NCI-H2107 treated with DMSO at 0.1 percent for 48 hours (cell line): ENCODE results near the gene CYFIP1.

Source experiments
- DNase-seq: peaks from one replicate; lab custom pipeline; 2025; ENCODE audit not compliant: unreplicated experiment; lab: John Stamatoyannopoulos, UW

CYFIP1 gene

GRCh38 chr15:22968366-22968765 is 11.8 kb downstream of the CYFIP1 start:
- no peak for DNase-seq

GRCh38 chr15:22967084-22967770 is 12.9 kb downstream of the CYFIP1 start:
- no peak for DNase-seq

GRCh38 chr15:22966321-22967083 is 13.7 kb downstream of the CYFIP1 start:
- DNase-seq, result no peak

- no peak for DNase-seq
Measured at GRCh38 chr15:22963641-22964040, 16.5 kb downstream of the CYFIP1 start.

- no peak for DNase-seq
Measured at GRCh38 chr15:22962611-22963010, 17.6 kb downstream of the CYFIP1 start.

- DNase-seq, result no peak
Measured at GRCh38 chr15:22961762-22962161, 18.4 kb downstream of the CYFIP1 start.

- DNase-seq, result no peak
Measured at GRCh38 chr15:22960556-22960955, 19.6 kb downstream of the CYFIP1 start.

GRCh38 chr15:22960126-22960525 is 20.0 kb downstream of the CYFIP1 start:
- no peak for DNase-seq

GRCh38 chr15:22959321-22960101 is 20.7 kb downstream of the CYFIP1 start:
- no peak for DNase-seq

GRCh38 chr15:22958487-22959280 is 21.5 kb downstream of the CYFIP1 start:
- DNase-seq, result no peak

- DNase-seq, result no peak
Measured at GRCh38 chr15:22956978-22957260, 23.2 kb downstream of the CYFIP1 start.

- DNase-seq, result no peak
Measured at GRCh38 chr15:22956257-22956977, 23.8 kb downstream of the CYFIP1 start.

GRCh38 chr15:22955544-22956119 is 24.5 kb downstream of the CYFIP1 start:
- DNase-seq, result no peak

- no peak for DNase-seq
Measured at GRCh38 chr15:22954798-22955543, 25.2 kb downstream of the CYFIP1 start.

GRCh38 chr15:22954326-22954725 is 25.8 kb downstream of the CYFIP1 start:
- DNase-seq, result no peak

GRCh38 chr15:22952796-22953579 is 27.2 kb downstream of the CYFIP1 start:
- no peak for DNase-seq

GRCh38 chr15:22951381-22952280 is 28.5 kb downstream of the CYFIP1 start:
- no peak for DNase-seq

- DNase-seq, result no peak
Measured at GRCh38 chr15:22951031-22951380, 29.2 kb downstream of the CYFIP1 start.
